Hematopoietic multipotent progenitor cell treated with erythropoietin and hydrocortisone succinate and interleukin-3 and kit ligand, for 4 days (in vitro differentiated cells): ENCODE results near the gene CYBC1.
"Not testable (repeated sequence)": the region's sequence is repeated elsewhere in the genome, so short reads cannot be mapped to it uniquely, and the experiment has no call there.

ENCODE experiments used
- DNase-seq: peaks from one replicate; pipeline ENCODE4 v3.0.0-alpha.2; 2015

CYBC1 gene

DNA sequence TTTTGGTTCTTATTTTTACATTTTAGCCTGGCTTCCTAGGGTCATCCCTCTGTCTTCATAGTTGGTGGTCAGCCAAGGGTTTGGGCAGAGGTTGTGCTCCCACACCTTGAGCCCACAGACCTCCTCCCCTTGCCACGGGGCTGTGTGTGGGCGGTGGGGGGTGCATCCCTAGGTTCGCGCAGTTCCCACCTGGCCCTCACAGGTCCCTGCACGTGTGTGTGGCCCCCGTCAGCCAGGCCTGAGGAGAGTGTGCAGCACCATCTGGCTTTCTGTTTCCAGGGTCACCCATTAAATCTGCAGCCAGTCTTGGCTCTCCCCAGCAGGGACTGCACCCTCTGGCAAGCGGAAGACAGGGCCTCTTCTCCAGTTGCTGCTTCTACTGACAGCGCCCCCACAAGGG lies 18.5 kb downstream of the CYBC1 start:
- DNase-seq = no peak

DNA sequence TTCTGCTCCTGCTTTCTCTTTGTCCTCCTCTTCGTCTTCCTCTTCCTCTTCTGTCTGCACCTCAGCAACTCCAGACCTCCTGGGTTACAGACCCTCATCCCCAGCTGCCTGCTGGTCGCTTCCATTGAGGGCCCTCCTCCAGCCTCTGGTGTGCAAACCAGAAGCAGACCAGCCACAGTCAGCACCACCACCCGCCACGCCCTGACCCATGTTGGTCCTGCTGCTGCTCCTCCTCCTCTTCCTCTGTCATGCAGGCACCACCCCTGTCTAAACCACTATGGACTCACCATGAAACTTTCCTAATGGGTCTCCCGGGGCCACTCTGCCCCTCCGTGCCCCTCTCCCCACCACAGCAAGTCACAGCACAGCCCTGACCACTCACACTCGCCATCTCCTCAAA lies 20.7 kb downstream of the CYBC1 start:
- no peak for DNase-seq

DNA sequence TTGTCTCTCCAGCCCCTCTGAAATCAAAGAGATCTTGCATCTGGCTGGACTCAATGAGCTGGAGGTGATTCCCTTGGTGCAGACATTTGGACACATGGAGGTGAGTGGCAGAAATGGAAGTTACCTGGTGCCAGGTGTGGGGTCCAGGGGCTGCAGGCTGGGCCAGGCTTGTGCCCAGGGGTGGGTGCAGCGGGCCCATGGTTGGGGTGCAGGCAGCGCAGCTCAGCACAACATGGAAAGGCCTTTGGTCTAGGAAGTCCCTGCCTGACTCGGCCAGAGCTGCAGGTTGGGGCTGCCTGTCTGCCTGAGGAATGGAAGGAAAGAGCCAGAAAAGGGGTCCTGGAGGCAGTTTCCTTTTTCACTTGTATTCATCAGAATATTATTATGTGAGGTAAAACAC lies 22.0 kb downstream of the CYBC1 start:
- no peak for DNase-seq

DNA sequence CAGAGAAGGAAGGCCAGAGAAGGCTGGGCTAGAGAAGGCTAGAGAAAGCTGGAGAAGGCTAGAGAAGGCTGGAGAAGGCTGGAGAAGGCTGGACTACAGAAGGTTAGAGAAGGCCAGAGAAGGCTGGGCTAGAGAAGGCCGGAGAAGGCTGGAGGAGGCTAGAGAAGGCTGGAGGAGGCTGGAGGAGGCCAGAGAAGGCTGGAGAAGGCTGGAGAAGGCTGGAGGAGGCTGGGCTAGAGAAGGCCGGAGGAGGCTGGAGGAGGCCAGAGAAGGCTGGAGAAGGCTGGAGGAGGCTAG lies 25.7 kb downstream of the CYBC1 start:
- DNase-seq = no peak

DNA sequence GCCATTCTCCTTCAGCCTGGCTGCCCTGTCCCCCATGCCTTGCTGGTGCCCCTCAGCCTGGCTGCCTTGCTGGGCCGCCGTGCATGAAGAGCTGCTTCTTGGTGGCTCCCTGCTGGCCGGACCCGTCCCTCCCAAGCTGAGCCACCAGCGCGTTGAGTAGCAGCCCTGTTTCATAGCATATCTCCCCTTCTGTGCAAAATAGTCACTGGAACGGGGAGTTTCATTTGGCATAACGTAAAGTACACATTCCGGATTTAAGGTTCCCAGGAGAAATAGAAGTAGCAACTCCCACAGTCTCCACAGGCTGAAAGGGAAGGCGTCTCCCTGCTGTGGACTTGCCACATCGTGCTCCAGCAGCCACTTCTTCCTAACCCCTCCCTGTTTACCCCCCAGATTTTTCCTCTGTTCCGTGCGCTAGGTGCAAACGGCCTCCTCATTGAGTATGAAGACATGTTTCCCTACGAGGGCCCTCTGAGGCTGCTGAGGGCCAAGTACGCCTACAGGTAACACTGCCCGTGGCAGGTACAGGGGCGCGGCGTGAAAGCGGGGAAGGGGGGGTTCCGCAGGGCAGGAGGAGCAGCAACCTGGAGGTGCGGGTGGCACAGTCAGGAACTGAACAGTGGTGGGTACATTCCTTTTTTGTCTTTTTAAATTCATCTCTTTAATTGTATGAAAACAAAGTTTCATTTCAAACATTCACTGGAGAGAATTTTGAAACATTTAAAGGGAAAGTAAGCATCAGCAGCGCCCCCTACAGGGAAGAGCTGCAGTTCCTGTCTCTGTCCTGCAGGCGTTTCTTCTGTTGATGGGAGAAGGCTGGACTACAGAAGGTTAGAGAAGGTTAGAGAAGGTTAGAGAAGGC lies 26.3 kb downstream of the CYBC1 start:
- DNase-seq = peak; percentile 87

DNA sequence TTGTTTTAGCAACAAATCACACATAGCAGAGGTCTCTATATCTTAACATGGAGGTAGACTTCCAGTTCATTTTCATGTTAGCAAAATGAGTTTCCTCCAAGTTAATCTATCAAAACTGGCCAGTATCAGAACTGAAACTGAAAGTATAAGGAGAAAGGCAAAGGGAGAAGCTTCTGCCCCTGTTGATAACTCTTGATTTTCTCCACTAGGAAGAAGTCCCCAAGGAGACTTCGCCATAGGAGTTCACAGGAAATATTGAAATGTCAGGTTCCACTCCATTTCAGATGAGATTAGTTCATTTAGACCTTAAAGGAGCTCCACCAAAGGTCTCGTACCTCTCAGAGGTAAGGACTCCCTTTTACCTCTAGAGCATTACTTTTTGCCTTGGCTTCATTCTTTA lies 31.0 kb downstream of the CYBC1 start:
- DNase-seq = peak; percentile 49

DNA sequence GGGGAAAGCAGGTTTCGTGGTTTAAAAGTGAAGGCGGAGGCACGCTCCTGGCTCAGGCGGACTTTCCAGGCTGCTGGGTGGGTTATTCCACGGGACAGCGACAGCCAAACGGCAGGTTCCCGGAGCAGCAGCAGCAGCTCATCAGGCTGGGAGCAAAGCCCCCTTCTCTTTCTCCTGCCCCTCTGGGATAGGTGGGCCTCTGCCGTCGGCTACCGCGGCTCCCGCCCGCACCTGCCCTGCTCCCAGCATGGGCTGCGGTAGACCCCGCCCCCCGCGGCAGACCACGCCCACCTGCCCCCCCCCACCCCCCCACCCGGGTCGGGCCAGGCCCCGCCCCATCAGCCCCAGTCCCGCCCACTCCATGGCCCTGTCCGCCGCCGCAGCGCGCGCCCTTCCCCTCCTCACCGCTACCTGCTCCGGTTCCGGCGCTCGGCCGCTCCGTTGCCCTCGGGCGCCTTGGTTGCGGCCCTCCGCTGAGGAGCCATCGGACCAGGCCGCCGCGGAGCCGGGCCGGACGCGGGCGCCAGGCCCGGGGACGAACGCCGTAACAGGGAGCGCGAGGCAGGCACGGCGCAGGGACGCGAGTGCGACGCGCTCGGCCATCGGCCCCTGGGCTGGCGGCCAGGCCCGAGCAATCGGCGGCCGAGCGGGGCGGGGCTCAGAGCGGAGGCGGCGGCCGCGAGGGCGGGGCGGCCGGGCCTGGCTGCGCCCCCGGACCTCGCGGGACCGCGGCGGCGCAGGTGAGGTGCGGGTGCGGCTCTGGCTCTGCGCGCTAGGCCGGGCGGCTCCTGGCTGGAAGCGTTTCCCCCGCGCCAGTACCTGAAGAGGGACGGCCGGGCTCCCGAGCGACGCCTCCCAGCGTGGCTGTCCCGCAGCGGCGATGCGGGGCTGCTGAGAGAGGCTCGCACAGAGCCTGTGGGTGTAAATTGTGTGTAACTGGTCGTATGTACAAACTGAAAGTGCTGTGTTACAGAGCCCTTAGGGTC lies 32.3 kb downstream of the CYBC1 start, which contains the start of the genes HEXD and OGFOD3:
TSS of gene HEXD (plus strand) at position 347 of the 986 bp plus-strand sequence. CDS start 1,453 bp downstream, outside the sequence.
TSS of gene OGFOD3 (minus strand) at position 586 of the 986 bp plus-strand sequence. CDS start at position 485, 101 bp downstream.
- peak; percentile 93 for DNase-seq

DNA sequence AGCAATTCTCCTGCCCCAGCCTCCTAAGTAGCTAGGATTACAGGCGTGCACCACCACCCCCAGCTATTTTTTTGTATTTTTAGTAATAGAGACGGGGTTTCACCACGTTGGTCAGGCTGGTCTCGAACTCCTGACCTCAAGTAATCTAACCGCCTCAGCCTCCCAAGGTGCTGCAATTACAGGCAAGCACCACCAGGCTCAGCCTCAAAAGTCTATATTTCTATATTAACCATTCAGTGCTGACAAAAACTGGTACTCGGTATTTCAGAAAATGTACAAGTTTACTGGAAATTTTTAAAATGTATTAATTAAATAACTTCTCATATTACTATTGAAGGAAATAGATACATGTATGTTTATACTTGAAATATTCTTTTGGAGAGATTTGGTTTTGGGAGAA lies 33.8 kb downstream of the CYBC1 start:
- peak; percentile 49 for DNase-seq

DNA sequence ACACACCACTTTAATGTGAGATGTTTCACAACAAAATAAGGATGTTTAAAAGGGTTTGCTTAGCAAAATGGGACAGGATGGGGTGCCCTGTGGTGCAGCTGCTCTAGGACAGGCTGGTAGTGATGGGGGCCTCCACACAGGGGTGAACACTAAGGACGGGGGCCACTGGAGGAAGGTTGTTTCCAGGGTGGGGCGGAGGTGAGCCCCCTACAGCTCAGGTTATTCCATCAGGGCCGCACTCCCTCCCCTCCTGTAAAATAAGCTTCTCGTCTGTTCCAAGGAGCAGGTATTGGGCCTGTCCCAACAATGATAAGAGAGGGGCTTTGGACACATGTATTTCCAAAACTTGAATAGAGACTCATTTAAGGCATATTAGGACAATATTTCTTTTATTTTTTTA lies 34.3 kb downstream of the CYBC1 start:
- no peak for DNase-seq

DNA sequence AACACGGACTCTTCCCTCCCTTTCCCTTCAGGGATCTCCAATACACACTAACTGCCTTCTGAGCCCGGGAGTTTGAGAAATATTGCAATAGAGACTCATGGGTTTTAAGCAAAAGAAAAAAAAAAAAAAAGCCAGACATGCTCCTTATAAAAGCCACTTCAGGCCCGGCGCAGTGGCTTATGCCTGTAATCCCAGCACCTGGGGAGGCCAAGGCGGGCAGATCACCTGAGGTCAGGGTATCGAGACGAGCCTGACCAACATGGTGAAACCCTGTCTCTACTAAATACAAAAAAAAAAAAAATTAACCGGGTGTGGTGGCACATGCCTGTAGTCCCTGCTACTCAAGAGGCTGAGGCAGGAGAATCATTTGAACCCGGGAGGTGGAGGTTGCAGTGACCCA lies 34.8 kb downstream of the CYBC1 start:
- no peak for DNase-seq

DNA sequence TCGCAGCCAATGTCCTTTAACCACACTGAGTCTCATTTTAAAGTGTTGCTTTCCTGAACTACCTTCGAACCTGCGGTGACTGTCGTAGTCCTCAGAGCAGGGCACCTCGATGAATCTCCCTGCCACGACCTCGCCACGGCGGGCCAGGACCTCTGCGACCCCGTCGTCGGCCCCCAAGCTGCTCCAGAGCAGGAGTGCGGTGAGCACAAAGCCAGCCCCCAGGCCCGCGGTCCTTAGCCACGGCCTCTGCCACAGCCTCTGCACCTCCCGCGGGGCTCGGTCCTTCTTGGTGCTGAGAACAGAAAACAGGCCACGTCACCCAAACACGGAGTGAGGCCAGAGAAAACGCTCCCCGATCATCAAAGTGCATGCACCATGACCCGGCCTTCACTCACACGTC lies 35.2 kb downstream of the CYBC1 start:
- no peak for DNase-seq

DNA sequence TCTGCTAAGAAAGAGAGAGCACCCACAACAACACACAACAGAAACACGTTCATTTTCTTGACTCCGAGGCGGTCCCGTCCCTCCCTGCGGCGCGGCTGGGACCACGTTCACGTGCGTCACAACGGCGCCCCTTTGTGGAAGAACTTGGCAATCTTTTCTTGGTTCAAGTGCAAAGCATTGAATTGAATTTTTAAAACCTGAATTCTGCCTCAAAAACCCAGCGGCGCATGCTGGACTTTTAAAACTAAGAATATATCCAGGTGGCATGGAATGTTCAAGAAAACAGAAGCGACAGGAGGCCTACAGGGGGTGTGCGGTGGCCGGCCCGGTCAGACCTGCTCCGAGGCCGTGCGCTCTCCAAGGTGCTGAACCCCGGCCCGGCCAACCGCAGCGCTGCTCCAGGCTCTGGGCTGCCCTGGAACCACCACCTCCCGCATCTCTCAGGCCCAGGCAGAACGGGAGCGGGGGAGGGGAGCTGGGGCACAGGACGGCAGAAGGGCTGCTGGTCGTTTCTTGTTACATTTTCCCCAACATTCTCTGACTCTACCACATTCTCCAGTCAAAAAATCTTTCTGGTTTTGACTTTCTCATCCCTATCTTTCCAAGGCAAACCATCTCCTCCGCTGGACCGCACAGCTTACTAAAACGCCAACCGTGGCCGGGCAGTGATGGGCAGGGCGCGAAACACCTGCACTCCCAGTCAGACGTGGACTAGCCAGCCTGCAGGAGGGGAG lies 35.8 kb downstream of the CYBC1 start:
- DNase-seq = peak; percentile 87

DNA sequence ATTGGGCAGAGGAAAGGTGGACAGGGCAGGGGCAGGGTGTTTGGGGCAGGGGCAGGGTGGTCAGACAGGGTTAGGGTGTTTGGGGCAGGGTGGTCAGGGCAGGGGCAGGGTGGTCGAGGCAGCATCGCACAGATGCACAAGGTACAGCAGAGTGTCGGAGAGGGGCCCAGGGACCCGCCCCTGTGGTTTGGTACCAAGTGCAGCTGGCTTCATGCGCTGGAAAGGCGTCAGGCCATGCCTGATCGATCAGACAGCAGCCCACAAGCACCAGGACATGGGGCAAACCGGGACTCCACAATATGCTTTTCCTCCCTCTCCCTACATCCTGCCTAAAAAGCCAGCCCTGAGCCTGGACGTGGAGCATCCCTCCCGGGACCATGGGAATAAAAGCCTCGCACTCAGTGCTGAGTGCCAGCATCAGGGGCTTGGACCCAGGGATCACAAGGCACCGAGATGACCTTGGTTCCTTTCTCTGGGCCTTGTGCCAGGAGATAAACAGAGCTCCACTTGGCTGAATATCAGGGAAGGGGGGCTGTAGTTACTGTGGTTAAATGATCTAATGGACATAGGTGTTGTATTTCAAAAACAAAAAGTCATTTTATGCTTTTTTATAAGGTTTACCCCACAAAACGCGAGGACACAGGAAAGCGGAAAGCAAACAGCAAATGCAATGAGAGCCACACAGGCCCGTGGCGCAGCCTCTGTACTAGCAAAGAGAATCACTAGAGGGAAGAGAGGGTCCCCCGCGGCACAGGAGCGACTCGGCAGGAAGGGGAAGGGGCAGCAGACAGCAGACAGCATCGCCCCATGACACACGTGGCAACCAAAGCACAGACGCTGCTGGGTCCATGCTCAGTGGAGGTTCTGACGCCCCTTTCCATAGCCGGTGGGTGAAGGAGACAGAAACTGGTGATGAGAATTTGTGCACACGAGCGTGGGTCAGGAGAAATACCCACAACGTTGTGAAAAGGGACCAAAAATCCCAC lies 37.7 kb downstream of the CYBC1 start:
- peak; percentile 35 for DNase-seq

DNA sequence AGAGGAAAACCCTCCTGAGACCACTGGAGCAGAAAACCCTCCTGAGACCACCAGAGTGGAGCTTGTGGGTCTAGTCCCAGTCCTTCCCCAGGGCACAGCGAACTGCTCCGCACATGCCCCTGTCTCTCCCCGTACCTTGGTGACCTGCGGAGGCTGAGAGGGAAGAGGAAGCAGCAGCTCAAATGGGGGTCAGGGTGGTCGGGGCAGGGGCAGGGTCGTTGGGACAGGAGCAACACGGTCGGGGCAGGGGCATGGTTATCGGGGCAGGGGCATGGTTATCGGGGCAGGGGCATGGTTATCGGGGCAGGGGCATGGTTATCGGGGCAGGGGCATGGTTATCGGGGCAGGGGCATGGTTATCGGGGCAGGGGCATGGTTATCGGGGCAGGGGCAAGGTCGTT lies 38.5 kb downstream of the CYBC1 start:
- DNase-seq = not testable (repeated sequence)

DNA sequence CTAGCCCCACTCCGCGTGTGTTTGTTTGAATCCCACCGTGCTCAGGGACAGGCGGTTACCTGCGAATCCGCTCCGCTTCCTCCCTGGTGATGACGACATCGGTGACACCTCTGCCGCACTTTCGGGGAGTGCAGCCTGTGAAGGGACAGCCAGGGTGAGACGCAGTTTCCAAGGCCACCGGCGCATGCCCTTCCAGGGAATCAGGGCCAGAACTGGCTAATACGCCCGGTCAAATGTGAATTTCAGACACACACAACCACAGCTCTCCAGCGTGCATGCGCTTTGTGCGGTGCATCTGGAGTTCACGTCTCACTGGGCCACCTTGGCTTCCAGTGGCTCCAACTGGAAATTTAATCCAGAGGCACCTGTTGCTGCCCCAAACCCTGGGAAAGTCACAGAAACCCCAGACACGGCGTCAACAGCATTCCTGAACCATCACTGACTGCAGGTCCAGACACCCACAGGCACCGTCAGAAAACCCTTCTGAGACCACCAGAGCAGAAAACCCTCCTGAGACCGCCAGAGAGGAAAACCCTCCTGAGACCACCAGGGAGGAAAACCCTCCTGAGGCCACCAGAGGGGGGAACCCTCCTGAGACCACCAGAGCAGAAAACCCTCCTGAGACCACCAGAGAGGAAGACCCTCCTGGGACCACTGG lies 39.0 kb downstream of the CYBC1 start:
- DNase-seq = no peak

DNA sequence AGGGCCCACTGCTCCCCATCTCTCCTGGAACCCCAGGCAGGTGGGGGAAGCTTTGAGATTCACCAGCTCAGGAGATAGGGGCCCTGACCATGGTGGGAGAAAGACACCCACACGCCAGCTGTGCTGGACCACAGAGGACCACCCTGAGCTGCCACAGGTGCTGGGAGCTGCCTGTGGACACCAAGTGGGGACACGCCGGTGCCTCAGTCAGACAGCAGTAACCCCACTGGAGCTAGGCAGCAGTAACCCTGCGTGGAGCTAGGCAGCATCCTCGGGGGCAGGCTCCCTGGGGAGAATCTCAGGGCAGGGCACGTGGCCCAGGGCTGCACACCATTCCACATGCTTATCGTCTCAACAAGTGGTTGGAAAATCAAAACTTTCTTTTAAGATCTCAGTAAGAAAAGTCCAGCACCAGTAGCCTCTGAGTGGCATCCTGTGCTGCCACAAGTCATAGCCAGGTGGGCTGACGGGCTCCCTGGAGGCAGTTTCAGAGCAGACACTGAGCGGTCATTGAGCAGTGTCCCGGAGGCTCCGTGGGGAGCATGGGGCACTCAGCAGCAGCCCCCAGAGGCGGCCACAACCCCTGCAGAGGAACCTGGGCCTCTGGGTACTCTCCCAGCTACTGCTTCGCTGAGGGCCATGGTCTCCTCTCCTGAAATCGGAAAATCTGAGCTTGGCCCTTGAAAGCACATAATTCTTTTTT lies 40.4 kb downstream of the CYBC1 start:
- DNase-seq = no peak

DNA sequence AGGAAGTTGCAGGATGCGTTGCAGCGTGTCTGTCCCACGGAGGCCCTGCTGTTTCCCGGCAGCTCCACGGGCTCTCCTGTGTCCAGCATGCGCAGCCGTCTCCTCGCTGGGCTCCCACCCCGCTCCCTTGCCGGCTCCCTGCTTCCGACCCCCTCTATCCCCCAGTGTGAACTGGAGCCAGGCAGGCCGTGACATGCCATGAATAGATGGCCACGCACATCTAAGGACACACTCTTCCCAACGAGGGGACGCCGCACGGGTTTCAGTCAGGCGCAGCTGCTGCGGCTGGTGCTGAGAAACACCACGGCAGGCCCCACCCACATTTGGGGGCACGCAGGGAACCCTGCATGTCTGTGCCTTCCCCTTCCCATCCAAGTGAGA lies 41.6 kb downstream of the CYBC1 start:
- no peak for DNase-seq

DNA sequence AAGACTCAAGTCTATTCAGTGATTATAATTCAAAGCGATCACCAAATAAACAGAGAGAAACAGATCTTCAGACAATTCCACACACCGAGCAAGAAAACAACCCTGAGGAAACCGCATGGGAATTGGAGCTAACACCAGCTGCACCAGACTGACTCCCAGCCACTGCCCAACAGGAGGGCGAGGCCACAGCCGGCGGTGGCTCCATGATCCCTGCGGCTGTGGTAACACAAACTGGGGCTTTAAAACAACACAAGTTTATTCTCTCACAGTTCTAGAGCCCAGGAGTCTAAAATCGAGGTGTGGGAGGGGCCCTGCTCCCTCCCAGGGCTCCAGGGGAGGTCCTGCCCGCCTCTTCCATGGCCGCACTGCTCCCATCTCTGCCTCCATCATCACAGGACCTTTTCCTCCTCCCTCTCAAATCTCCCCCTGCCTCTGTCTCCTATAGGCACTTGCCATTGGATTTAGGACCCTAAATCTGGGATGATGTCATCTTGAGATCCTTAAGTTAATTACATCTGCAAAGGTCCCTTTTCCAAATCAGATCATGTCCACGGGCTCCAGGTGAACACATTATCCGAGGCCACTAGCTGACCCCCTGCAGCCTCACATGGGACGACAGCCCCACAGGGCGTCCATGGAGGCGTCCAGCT lies 42.1 kb downstream of the CYBC1 start:
- no peak for DNase-seq

DNA sequence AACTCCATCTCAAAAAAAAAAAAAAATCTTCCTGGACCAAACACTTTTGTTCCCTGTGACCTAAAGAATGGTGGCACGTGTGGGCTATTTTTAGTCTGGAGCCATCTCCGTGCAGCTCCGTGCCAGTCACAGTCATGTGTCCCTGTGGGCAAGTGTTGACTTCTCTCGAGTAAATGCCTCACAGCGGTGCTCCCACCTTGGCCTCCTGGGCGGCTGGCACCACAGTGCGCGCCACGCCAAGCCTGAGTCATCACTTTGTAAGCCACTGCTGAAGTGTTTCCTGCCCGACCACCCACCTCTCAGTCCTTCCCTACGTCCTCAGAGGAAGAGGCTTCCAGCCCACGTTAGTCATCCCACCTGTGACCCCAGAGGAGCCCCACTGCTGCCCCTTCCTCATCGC lies 43.3 kb downstream of the CYBC1 start:
- DNase-seq = peak; percentile 41

DNA sequence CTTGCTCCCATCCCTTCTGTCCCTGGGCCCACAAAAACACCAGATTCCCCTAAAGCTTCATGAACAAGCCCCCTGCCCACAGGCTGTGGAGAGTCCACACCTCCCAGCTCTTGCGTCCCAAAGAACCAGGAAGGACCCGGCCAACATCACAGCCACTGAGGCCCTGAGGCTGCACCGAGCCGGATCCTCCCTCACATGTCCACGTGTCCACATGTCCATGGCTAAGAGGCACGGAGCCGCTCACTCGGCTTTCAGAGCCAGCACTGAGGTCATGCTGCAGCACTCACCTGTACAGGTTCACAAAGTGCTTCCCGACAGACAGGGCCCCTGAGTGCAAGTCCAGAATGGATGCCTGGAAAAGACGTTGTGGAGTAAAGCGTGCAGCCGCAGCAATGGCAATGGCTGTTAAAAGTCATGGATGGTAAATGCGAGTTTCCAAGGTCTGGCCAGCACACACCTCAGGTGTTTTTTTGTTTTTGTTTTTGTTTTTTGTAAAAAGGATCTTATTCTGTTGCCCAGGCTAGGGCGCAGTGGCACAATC lies 44.4 kb downstream of the CYBC1 start:
- no peak for DNase-seq
